DND-41 (cell line): ENCODE data around the gene DHX30.

ENCODE experiments used
- ATAC-seq: fragments of 200-7000 bp; cut with Tn5 transposase; 3 replicates; pipeline ENCODE4 v1.9.1; 2021; ENCODE audit warnings: low read depth; ENCODE audit not compliant: insufficient read depth
- DNase-seq: peaks from one replicate; pipeline ENCODE4 v3.0.0-alpha.2; 2020
- H2AFZ ChIP-seq: 2 replicates; pipeline ENCODE4 v1.6.0; 2012; ENCODE audit warnings: low read depth, low read length
- H3K27ac ChIP-seq: 2 replicates; pipeline ENCODE4 v1.5.1; 2012; ENCODE audit warnings: low read length, inconsistent platforms
- H3K27me3 ChIP-seq: fragments of 200-600 bp; sonication (generic); 2 replicates; pipeline ENCODE4 v1.6.0; 2012; ENCODE audit warnings: low read length, mild to moderate bottlenecking, inconsistent platforms; ENCODE audit not compliant: insufficient read depth, poor library complexity
- H3K36me3 ChIP-seq: 2 replicates; pipeline ENCODE4 v1.5.1; 2012; ENCODE audit warnings: low read length, inconsistent platforms; ENCODE audit not compliant: insufficient read depth
- H3K4me1 ChIP-seq: 2 replicates; pipeline ENCODE4 v1.5.1; 2012; ENCODE audit warnings: mild to moderate bottlenecking, low read length; ENCODE audit not compliant: insufficient read depth
- H3K4me2 ChIP-seq: 2 replicates; pipeline ENCODE4 v1.6.0; 2012; ENCODE audit warnings: mild to moderate bottlenecking, moderate library complexity, low read length, inconsistent platforms; ENCODE audit not compliant: insufficient read depth
- H3K4me3 ChIP-seq, 2 experiments: fragments of 200-600 bp in 1 of 2; shearing (Covaris generic) in 1 of 2; 2 replicates each; pipeline ENCODE4 v1.5.1; 2012 to 2016; ENCODE audit warnings: inconsistent platforms in 2 of 2, low read length in 2 of 2, mild to moderate bottlenecking in 2 of 2, low read depth in 1 of 2, moderate library complexity in 1 of 2
- H3K79me2 ChIP-seq: 2 replicates; pipeline ENCODE4 v1.6.0; 2012; ENCODE audit warnings: low read length, inconsistent platforms; ENCODE audit not compliant: insufficient read depth
- H3K9ac ChIP-seq: 2 replicates; pipeline ENCODE4 v1.6.0; 2012; ENCODE audit warnings: low read depth, mild to moderate bottlenecking, inconsistent platforms, low read length, moderate library complexity
- H3K9me3 ChIP-seq: 2 replicates; pipeline ENCODE4 v1.5.1; 2012; ENCODE audit warnings: low read length, moderate library complexity, mild to moderate bottlenecking, inconsistent platforms; ENCODE audit not compliant: insufficient read depth, severe bottlenecking
- H4K20me1 ChIP-seq: 2 replicates; pipeline ENCODE4 v1.6.0; 2012; ENCODE audit warnings: low read length; ENCODE audit not compliant: insufficient read depth
- CTCF ChIP-seq: IDR thresholded peaks from 2 replicates; pipeline ENCODE4 v1.5.1; 2012; ENCODE audit warnings: borderline replicate concordance, low read length, moderate library complexity, mild to moderate bottlenecking; ENCODE audit not compliant: poor library complexity, severe bottlenecking; ENCODE audit errors: extremely low read depth
- EZH2 ChIP-seq: IDR thresholded peaks from 3 replicates; pipeline ENCODE4 v1.6.1; 2012; ENCODE audit warnings: borderline replicate concordance, low read depth, mild to moderate bottlenecking, moderate library complexity, low read length, inconsistent platforms; ENCODE audit not compliant: severe bottlenecking

The DHX30 gene

GRCh38 chr3:47762233-47762632 is 40.7 kb upstream of the DHX30 start:
- Histone ChIP-seq H3K4me3 (no peak overlapping the region), H3K4me1 (no peaks in the 10 kb centered on the region), H3K27me3 (no peaks in the 10 kb centered on the region), H3K4me2 (no peak overlapping the region), H4K20me1 (peaks cover 40% of the 10 kb centered on the region), H3K9ac (no peak overlapping the region), H3K9me3 (no peaks in the 10 kb centered on the region), H3K36me3 (peaks cover 65% of the 10 kb centered on the region), H2AFZ (no peak overlapping the region), H3K79me2 (peaks cover 94% of the 10 kb centered on the region), H3K27ac (no peak overlapping the region)
- no peak for DNase-seq
- TF ChIP-seq CTCF (no peak), EZH2 (no peak)
- no peak for ATAC-seq

GRCh38 chr3:47766186-47766585 is 36.8 kb upstream of the DHX30 start:
- Histone ChIP-seq H3K79me2 (peaks cover 93% of the 10 kb centered on the region), H3K4me2 (no peak overlapping the region), H4K20me1 (peaks cover 35% of the 10 kb centered on the region), H3K36me3 (peaks cover 65% of the 10 kb centered on the region), H3K4me3 (no peak overlapping the region), H3K9ac (no peak overlapping the region), H2AFZ (no peak overlapping the region), H3K9me3 (no peaks in the 10 kb centered on the region), H3K27me3 (no peaks in the 10 kb centered on the region), H3K27ac (no peak overlapping the region), H3K4me1 (no peaks in the 10 kb centered on the region)
- DNase-seq, result no peak
- TF ChIP-seq CTCF (no peak), EZH2 (no peak)
- ATAC-seq, result no peak

GRCh38 chr3:47772047-47772446 is 30.9 kb upstream of the DHX30 start:
- Histone ChIP-seq H3K4me3 (no peak overlapping the region), H3K27me3 (no peaks in the 10 kb centered on the region), H3K9me3 (no peaks in the 10 kb centered on the region), H4K20me1 (peaks cover 57% of the 10 kb centered on the region; the same call in 1 of the 2 replicates), H3K4me1 (no peaks in the 10 kb centered on the region), H3K79me2 (peaks cover 98% of the 10 kb centered on the region), H2AFZ (no peak overlapping the region), H3K4me2 (no peak overlapping the region), H3K9ac (no peak overlapping the region), H3K27ac (no peak overlapping the region), H3K36me3 (peaks cover 59% of the 10 kb centered on the region)
- ATAC-seq (no peak), DNase-seq (no peak)
- TF ChIP-seq EZH2 (no peak), CTCF (no peak)

- Histone ChIP-seq H3K4me2 (no peak overlapping the region), H3K4me3 (no peak overlapping the region), H3K4me1 (peaks cover 1% of the 10 kb centered on the region; the same call in 1 of the 2 replicates), H3K79me2 (peaks cover 98% of the 10 kb centered on the region), H4K20me1 (peaks cover 60% of the 10 kb centered on the region; the same call in 1 of the 2 replicates), H2AFZ (no peak overlapping the region), H3K9me3 (no peaks in the 10 kb centered on the region), H3K27me3 (no peaks in the 10 kb centered on the region), H3K27ac (no peak overlapping the region), H3K9ac (no peak overlapping the region), H3K36me3 (peaks cover 60% of the 10 kb centered on the region)
- TF ChIP-seq CTCF (no peak), EZH2 (no peak)
- no peak for DNase-seq
- no peak for ATAC-seq
Observed at GRCh38 chr3:47772788-47773187, 30.1 kb upstream of the DHX30 start.
